Neural cell (in vitro differentiated cells): ENCODE results near the gene TMEM117. TPM values are rescaled to one million over a fixed set of nuclear protein-coding genes. Genes with fewer than 3 reads are reported as not detected.

Experiments used
- H2AFZ ChIP-seq: fragments of 200-600, 300-800 bp; sonication (generic), shearing (Covaris generic); 2 replicates; pipeline ENCODE4 v1.6.0; 2014; ENCODE audit warnings: low read depth, mild to moderate bottlenecking, antibody characterized with exemption, low read length, moderate library complexity
- H3F3A ChIP-seq: fragments of 200-600 bp; shearing (Covaris generic); 2 replicates; pipeline ENCODE4 v1.6.1; 2016; ENCODE audit warnings: mild to moderate bottlenecking, moderate library complexity, mixed read lengths, antibody characterized with exemption, low read length; ENCODE audit not compliant: insufficient read depth, poor library complexity, severe bottlenecking
- H3K27ac ChIP-seq: fragments of 200-600, 300-800 bp; sonication (generic), shearing (Covaris generic); 2 replicates; pipeline ENCODE4 v1.5.1; 2014; ENCODE audit warnings: mild to moderate bottlenecking, low read length, moderate library complexity
- H3K27me3 ChIP-seq: fragments of 300-800, 200-600 bp; sonication (generic), shearing (Covaris generic); 2 replicates; pipeline ENCODE4 v1.6.0; 2014; ENCODE audit warnings: mild to moderate bottlenecking, low read depth, low read length, moderate library complexity; ENCODE audit not compliant: insufficient read depth
- H3K36me3 ChIP-seq: fragments of 300-800, 200-600 bp; sonication (generic), shearing (Covaris generic); 2 replicates; pipeline ENCODE4 v1.5.1; 2014; ENCODE audit warnings: mild to moderate bottlenecking, antibody characterized with exemption, low read length, moderate library complexity; ENCODE audit not compliant: insufficient read depth
- H3K4me2 ChIP-seq: fragments of 300-800, 200-600 bp; sonication (generic), shearing (Covaris generic); 2 replicates; pipeline ENCODE4 v1.6.0; 2014; ENCODE audit warnings: mild to moderate bottlenecking, low read length
- H3K4me3 ChIP-seq: fragments of 300-800, 200-600 bp; sonication (generic), shearing (Covaris generic); 2 replicates; pipeline ENCODE4 v1.5.1; 2014; ENCODE audit warnings: mild to moderate bottlenecking, low read length, moderate library complexity
- H3K79me2 ChIP-seq: fragments of 200-600 bp; shearing (Covaris generic); replicated peaks from 2 replicates; pipeline ENCODE4 v1.6.0; 2014; ENCODE audit warnings: mild to moderate bottlenecking, low read length, moderate library complexity; ENCODE audit not compliant: insufficient read depth
- H3K9ac ChIP-seq: fragments of 300-800, 200-600 bp; sonication (generic), shearing (Covaris generic); 2 replicates; pipeline ENCODE4 v1.6.1; 2016; ENCODE audit warnings: mild to moderate bottlenecking, low read length, mixed read lengths
- H3K9me2 ChIP-seq: fragments of 200-600 bp; shearing (Covaris generic); 2 replicates; pipeline ENCODE4 v1.6.1; 2016; ENCODE audit warnings: mild to moderate bottlenecking, low read length, mixed read lengths; ENCODE audit not compliant: insufficient read depth
- H3K9me3 ChIP-seq: fragments of 200-600, 300-800 bp; sonication (generic), shearing (Covaris generic); 2 replicates; pipeline ENCODE4 v1.6.1; 2016; ENCODE audit warnings: mild to moderate bottlenecking, mixed run types, low read length, moderate library complexity, mixed read lengths
- H4K20me1 ChIP-seq: fragments of 200-600 bp; shearing (Covaris generic); 2 replicates; pipeline ENCODE4 v1.6.1; 2016; ENCODE audit warnings: mild to moderate bottlenecking, mixed run types; ENCODE audit not compliant: insufficient read depth
- EP300 ChIP-seq: fragments of 450-650 bp; conservative IDR thresholded peaks from 2 replicates; pipeline ENCODE4 v1.6.1; 2014; ENCODE audit warnings: antibody characterized with exemption, mild to moderate bottlenecking, moderate library complexity; ENCODE audit not compliant: poor library complexity, severe bottlenecking
- EZH2 ChIP-seq: fragments of 200-600, 300-800 bp; shearing (Covaris generic), sonication (generic); IDR thresholded peaks from 2 replicates; pipeline ENCODE4 v1.6.1; 2014; ENCODE audit warnings: antibody characterized with exemption, low read length, borderline replicate concordance, mild to moderate bottlenecking; ENCODE audit not compliant: insufficient read depth, poor library complexity, severe bottlenecking
- MXI1 ChIP-seq: fragments of 450-650 bp; conservative IDR thresholded peaks from 2 replicates; pipeline ENCODE4 v1.6.1; 2014; ENCODE audit warnings: antibody characterized with exemption, mild to moderate bottlenecking; ENCODE audit not compliant: poor library complexity, severe bottlenecking
- POLR2AphosphoS5 ChIP-seq: IDR thresholded peaks from 2 replicates; pipeline ENCODE4 v1.6.1; 2012
- RAD21 ChIP-seq: fragments of 450-650 bp; conservative IDR thresholded peaks from 2 replicates; pipeline ENCODE4 v1.6.1; 2014; ENCODE audit warnings: antibody characterized with exemption, mild to moderate bottlenecking, moderate library complexity
- SMC3 ChIP-seq: fragments of 450-650 bp; conservative IDR thresholded peaks from 2 replicates; pipeline ENCODE4 v1.6.1; 2014; ENCODE audit warnings: antibody characterized with exemption, mild to moderate bottlenecking, moderate library complexity; ENCODE audit not compliant: poor library complexity
- TAF1 ChIP-seq: IDR thresholded peaks from 2 replicates; pipeline ENCODE4 v1.6.1; 2012; ENCODE audit warnings: low read depth
- polyA plus RNA-seq: library from polyadenylated mRNA; depleted of rRNA; stranded (reverse); fragments of >200 nt; gene quantifications from 2 replicates; pipeline ENCODE4 v1.2.3, GENCODE V29; 2014
- TF ChIP-seq, protein P1 (sequence below): fragments of 450-650 bp; IDR thresholded peaks from 2 replicates; pipeline ENCODE4 v1.5.1; 2014; ENCODE audit warnings: antibody characterized with exemption, mild to moderate bottlenecking, moderate library complexity; ENCODE audit not compliant: poor library complexity, severe bottlenecking
- TF ChIP-seq, protein P2 (sequence below): IDR thresholded peaks from 2 replicates; pipeline ENCODE4 v1.6.1; 2012; ENCODE audit warnings: borderline replicate concordance

TMEM117 gene
- polyA plus RNA-seq, 1 donor from 2014 or later = 5.3 TPM

DNA sequence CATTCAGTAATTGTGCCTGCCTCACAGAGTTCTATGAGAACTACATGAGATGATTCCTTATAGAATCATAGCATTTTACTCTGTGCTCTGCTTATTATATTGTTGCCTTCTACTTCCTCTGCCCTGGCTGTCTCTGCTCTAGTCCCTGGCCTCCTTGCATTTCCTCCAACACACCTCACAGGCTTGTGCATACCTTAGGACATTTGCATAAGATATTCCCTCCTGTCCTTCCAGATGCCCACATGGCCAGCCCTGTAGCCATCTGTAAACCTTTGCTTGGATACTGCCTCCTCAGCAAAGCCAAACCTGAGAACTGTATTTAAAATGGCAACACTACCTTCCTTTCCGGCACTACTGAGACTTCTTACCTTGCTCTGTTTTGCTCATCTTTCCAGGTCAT is 586.7 kb downstream of the TMEM117 start:
- H3K36me3 ChIP-seq = no peaks in the 10 kb centered on the region
- no peaks in the 10 kb centered on the region for H3K9me2 ChIP-seq
- no peaks in the 10 kb centered on the region for H3K27me3 ChIP-seq
- no peaks in the 10 kb centered on the region for H3K9me3 ChIP-seq
- H3F3A ChIP-seq = no peaks in the 10 kb centered on the region
- H3K4me3 ChIP-seq = no peak overlapping the region
- H3K79me2 ChIP-seq = no peaks in the 10 kb centered on the region
- no peak overlapping the region for H3K4me2 ChIP-seq
- H3K27ac ChIP-seq = no peak overlapping the region
- no peak for TF ChIP-seq EP300
- TF ChIP-seq EZH2 = no peak
- TF ChIP-seq, protein P1, sequence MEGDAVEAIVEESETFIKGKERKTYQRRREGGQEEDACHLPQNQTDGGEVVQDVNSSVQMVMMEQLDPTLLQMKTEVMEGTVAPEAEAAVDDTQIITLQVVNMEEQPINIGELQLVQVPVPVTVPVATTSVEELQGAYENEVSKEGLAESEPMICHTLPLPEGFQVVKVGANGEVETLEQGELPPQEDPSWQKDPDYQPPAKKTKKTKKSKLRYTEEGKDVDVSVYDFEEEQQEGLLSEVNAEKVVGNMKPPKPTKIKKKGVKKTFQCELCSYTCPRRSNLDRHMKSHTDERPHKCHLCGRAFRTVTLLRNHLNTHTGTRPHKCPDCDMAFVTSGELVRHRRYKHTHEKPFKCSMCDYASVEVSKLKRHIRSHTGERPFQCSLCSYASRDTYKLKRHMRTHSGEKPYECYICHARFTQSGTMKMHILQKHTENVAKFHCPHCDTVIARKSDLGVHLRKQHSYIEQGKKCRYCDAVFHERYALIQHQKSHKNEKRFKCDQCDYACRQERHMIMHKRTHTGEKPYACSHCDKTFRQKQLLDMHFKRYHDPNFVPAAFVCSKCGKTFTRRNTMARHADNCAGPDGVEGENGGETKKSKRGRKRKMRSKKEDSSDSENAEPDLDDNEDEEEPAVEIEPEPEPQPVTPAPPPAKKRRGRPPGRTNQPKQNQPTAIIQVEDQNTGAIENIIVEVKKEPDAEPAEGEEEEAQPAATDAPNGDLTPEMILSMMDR = no peak
- TF ChIP-seq RAD21 = no peak
- no peak for TF ChIP-seq MXI1
- no peak for TF ChIP-seq POLR2AphosphoS5
- TF ChIP-seq TAF1 = no peak
- no peak overlapping the region for H3K9ac ChIP-seq
- H2AFZ ChIP-seq = no peak overlapping the region
- H4K20me1 ChIP-seq = no peaks in the 10 kb centered on the region

DNA sequence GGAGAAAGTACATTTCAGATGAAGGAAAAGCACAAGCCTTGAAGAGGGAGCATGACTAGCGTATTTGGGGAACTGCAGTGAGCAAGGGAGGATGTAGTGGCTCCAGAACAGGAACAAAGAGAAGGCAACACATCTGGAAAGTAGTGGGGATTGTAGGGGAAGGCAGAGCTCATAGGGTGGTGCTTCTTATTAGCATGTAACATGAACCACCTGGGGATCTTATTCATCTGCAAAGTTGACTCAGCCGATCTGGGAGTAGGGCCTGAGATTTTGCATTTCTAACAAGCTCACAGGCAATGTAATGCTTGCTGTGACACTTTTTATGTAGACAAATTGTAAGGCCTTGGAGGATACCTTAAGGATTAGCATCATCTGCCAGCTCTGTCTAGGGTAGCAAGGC is 592.9 kb downstream of the TMEM117 start:
- Histone ChIP-seq H3K27ac (no peak overlapping the region), H3K9ac (no peak overlapping the region), H2AFZ (no peak overlapping the region), H3K9me2 (no peaks in the 10 kb centered on the region), H3K4me3 (no peak overlapping the region), H3K27me3 (no peaks in the 10 kb centered on the region), H3K36me3 (no peaks in the 10 kb centered on the region), H3K9me3 (no peaks in the 10 kb centered on the region), H4K20me1 (no peaks in the 10 kb centered on the region), H3K79me2 (no peaks in the 10 kb centered on the region), H3F3A (no peaks in the 10 kb centered on the region), H3K4me2 (no peak overlapping the region)
- TF ChIP-seq TAF1 = no peak
- TF ChIP-seq SMC3 = no peak
- TF ChIP-seq EZH2 = no peak
- TF ChIP-seq, protein P2, sequence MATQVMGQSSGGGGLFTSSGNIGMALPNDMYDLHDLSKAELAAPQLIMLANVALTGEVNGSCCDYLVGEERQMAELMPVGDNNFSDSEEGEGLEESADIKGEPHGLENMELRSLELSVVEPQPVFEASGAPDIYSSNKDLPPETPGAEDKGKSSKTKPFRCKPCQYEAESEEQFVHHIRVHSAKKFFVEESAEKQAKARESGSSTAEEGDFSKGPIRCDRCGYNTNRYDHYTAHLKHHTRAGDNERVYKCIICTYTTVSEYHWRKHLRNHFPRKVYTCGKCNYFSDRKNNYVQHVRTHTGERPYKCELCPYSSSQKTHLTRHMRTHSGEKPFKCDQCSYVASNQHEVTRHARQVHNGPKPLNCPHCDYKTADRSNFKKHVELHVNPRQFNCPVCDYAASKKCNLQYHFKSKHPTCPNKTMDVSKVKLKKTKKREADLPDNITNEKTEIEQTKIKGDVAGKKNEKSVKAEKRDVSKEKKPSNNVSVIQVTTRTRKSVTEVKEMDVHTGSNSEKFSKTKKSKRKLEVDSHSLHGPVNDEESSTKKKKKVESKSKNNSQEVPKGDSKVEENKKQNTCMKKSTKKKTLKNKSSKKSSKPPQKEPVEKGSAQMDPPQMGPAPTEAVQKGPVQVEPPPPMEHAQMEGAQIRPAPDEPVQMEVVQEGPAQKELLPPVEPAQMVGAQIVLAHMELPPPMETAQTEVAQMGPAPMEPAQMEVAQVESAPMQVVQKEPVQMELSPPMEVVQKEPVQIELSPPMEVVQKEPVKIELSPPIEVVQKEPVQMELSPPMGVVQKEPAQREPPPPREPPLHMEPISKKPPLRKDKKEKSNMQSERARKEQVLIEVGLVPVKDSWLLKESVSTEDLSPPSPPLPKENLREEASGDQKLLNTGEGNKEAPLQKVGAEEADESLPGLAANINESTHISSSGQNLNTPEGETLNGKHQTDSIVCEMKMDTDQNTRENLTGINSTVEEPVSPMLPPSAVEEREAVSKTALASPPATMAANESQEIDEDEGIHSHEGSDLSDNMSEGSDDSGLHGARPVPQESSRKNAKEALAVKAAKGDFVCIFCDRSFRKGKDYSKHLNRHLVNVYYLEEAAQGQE = no peak
- no peak for TF ChIP-seq EP300
- no peak for TF ChIP-seq MXI1
- TF ChIP-seq RAD21 = no peak
- TF ChIP-seq POLR2AphosphoS5 = no peak
- TF ChIP-seq, protein P1 = no peak
